ENCODE measurements around the gene CCDC17.
A peak's percentile ranks its signal among the peaks of the same experiment; 100 is the strongest.

GRCh38 chr1:45583666-45584350 is 40.0 kb downstream of the CCDC17 start, which contains the start of gene NASP:
- peak in 1 of 3 experiments; percentile 10 for TF ChIP-seq CTCF (optimal IDR thresholded peaks at IDR 0.05 in 1 of 3, IDR thresholded peaks at IDR 0.05 in 1 of 3, conservative IDR thresholded peaks at IDR 0.05 in 1 of 3; ENCODE audit: extremely low read depth in 1 of 3, insufficient read depth in 2 of 3, low read length in 3 of 3)
- no peak for TF ChIP-seq EZH2 (IDR thresholded peaks at IDR 0.05; ENCODE audit: low read length)

Measured in keratinocyte (primary cell).